ENCODE data around the gene GSTM4.
"Not testable (repeated sequence)": the region's sequence is repeated elsewhere in the genome, so short reads cannot be mapped to it uniquely, and the experiment has no call there.

GSTM4 gene

GRCh38 chr1:109704173-109704572 lies 48.3 kb downstream of the GSTM4 start:
- DNase-seq (ENCODE audit: low read depth): no peak

DNA sequence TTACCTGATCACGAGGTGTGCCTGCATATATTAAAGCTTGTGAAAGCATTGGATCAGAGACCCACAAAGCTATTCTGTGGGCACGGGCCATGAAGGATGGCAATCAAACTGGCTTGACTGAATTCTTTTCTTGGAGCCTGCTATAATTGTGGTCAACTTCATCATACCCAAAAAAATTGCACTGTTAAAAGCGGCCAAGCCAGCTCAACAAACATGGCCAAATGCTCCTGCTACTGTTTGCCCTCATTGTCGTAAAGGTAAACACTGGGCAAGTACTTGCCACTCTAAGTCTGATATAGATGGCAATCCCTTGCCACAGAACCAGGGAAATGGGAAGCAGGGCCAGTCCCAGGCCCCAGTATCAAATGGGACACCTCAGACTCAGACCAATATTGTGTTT lies 49.5 kb downstream of the GSTM4 start:
- no peak for DNase-seq (ENCODE audit: low read depth)

DNA sequence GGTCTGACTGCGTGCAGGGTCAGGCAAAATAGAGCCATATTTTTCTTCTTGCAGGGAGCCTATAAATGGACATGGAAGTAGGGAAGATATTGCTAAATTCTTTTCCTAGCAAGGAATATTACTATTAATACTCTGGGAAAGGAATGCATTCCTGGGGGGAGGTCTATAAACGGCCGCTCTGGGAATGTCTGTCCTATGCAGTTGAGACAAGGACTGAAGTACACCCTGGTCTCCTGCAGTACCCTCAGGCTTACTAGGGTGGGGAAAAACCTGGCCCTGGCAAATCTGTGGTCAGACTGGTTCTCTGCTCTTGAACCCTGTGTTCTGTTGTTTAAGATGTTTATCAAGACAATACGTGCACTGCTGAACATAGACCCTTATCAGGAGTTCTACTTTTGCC lies 53.0 kb downstream of the GSTM4 start:
- DNase-seq (ENCODE audit: low read depth): not testable (repeated sequence)

DNA sequence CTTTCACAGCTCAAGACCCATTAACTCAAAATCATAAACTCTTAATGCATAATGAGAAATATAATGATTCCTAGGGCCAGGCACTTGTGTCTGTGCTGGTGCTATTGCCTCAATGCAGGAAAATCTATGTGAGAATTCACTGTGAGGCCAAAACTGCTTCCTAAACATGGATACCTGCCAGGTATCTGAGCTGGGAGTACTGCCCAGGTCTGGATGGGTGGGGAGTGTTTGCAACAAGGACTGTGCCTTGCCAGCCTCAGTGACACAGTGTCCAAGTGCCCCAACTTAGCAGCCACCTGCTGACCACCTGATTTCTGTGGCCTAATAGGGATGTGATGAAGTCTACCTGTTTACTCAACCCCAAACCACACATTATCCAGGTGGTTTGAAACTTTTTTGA lies 53.9 kb downstream of the GSTM4 start:
- not testable (repeated sequence) for DNase-seq (ENCODE audit: low read depth)

Data from activated gamma-delta T cell treated with anti-CD3 and anti-CD28 coated beads, Interleukin-2, amount 50 U/mL, for 16 hours (primary cell).